ENCODE data around the gene MNT.

The MNT gene

DNA sequence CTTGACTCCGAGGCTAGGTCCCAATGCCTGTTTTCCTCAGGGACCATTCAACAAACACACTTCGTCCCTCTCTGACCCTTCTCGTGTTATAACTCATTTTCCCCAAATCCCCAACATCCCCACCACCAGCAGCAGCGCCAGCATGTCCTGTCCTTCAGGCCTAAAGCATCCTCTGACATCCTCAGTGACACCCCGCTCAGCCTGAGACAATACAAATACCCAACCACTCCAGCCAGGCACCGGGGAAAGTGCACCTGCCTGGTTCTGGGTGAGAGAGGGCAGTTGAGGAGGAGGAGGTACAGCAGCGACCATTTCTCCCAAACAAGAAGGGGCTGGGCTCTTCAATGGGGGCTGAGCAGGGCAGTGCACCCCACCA is 4.7 kb downstream of the MNT start:
- DNase-seq (ENCODE audit: low read depth) = no peak

DNA sequence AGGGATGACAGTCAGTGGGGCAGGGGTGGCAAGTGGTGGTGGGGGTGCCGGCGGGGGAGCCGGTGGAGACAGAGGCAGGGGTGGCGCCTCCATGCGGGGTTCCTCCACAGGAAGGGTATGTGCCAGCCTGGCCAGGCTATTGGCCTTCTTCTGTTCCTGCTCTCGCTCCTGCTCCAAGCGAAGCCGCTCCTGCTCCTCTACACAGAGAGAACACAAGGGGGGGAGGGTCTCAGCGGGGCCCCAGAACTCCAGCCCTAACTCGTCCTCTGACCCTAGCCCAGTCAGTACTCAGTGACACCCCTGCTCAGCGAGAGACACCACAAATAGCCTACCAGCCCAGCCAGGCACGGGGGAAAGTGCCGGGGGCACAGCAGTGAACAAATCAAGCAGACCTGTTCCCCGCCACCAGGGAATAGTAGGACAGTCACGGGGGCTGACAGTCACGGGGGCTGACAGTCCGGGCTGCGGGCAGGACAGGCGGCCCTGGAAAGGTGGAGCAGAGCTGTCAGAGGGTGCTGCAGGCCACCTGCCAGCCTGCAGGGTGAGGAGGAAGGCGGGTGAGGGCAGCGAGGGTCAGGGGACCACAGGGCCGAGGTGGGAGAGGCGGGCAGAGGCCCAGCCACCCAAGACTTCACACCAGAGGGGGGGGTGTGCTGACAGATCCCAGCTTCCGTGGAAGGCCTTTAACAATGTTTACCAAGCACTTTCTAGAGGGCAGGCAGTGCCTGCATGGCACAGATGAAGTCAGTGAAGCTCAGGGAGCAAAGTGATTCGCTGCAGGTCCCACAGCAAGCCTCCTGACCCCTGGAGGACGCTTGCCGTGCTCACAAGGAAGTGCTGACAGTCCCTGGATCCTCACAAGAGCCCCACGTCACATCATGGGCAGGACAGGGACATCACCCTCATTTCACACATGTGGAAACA is 5.3 kb downstream of the MNT start:
- no peak for DNase-seq (ENCODE audit: low read depth)

DNA sequence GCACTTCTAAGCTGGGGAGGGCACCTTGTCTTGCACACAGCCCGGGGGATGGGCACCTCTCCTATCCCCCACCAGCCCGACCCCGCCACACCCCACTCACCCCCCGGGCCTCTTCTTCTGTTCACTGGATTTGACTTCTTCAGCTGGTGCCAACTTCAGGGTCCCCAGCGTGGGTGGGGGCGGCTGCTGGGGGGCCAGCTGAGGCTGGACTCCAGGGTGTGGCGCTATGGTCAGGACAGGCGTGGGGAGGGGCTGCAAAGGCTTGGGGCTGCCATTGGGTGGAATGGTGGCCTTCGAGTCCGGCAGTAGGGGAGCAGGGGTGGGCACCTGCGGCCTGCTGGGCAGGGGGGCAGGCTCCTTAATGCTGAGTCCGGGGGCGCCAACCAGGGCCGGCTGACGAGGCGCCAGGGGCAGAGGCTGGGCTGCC is 6.1 kb downstream of the MNT start:
- no peak for DNase-seq (ENCODE audit: low read depth)

DNA sequence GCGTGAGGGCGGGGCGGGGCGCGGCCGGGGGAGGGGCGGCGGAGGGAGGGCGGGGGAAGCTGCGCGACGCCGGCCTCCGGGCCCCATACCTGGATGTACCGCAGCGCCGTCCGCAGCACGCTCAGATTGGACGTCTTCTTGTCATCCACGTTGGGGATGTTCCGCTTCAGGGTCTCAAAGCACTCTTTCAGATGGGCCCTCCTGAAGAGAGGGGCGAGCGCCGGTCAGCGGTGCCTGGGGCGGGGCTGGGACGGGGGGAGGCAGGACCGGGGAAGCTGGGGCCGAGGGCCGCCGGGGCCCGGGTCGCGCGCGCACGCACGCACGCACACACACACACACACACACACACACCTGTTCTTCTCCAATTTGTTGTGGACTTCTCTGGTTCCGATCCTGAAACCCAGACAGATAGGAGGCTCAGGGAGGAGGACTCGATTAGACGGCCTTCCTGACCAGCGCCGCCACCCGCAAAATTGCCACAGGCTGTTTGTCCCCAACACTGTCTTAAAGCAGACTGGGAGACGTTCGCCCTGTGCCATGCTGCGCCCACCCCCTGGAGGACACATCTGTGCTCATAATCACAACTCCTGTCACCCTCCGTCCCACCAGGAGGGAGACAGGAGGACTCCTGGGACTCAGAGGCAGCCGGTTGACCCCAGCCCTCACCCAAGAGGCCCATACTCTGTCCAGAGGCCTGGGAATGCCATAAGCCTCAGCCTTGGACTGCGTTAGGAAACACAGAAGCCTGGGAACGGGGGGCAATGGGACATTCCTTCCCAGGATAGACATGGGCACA is 6.7 kb downstream of the MNT start:
- DNase-seq (ENCODE audit: low read depth) = no peak

DNA sequence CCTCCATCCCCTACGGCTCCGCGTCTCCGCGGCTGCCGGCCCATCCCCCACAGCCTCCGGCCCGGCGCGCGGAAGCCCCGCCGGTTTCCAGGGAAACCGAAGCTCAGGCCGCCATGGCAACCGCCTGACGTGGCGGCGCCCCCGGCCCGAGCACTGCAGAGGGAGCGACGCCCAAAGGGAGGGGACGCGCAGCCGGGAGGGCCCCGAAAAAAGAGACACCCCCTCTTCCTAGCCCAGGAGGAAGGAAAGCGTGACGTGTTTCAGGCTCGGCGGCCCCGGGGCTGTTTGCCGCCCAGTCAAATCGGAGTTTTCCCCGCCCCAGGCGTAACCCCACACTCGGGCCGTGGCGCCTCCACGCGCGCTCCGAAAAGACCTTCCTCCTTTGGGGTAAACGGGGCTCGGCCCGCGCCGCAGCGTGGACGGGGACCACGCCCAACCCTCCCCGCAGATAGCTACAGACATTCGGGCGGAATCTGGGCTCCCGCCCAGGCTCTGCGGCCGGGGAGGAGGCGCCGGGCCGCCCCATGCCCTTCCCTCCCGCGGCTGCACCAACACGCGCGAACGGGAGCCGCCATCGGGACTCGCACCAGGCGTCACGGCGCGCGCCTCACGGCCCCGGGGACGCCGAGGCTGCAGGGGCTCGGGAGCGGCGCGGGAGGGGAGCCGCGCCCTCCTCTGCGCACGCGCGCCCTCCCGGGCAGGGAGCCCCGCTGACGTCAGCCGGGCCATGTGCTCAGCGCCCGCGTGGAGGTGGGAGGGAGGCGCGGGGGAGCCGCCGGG is 7.5 kb downstream of the MNT start:
- peak; percentile 86 for DNase-seq (ENCODE audit: low read depth)

DNA sequence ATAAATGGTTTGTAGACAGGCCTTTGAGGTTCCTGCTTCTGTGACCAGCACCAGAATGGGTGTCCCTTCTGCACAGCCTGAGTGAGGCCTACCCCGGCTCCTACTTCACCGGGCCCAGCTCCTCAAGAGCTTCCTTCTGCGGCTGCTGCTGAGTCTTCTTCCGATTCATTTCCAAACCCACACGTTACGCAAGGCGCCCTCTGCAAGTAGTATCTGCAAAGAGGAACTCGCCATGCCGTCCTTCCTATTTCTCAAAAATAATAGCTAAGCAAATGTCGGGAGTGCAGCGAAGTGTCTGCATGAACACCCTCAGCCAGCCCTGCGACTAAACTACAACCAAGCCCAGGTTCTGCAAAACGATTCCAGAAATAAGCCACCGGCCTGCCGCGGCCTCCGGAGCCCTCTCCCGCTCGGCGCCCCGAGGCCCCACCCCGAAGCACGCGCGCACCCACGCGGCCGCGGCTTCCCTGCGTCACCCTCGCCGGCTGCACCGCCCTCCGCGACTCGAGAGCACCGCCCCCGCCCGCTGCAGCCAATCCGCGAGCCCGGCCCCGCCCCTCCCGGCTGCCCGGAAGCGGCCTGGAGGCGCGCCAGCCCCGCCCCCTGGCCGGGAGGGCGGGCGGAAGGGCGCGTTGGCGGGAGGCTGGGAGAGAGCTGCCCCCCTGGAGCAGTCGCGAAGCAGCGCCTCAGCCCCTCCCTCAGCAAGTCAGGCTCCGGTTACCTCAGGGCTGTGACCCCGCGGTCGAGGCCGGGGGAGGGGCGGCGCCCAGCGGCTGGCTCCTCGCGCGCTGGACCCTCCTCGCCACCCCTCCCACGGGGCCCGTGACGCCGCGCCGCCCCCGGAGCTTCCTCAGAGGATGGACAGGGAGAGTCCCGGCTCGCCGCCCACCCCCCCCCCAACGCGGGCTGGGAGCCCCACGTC is 8.3 kb downstream of the MNT start:
- DNase-seq (ENCODE audit: low read depth) = peak; percentile 97

DNA sequence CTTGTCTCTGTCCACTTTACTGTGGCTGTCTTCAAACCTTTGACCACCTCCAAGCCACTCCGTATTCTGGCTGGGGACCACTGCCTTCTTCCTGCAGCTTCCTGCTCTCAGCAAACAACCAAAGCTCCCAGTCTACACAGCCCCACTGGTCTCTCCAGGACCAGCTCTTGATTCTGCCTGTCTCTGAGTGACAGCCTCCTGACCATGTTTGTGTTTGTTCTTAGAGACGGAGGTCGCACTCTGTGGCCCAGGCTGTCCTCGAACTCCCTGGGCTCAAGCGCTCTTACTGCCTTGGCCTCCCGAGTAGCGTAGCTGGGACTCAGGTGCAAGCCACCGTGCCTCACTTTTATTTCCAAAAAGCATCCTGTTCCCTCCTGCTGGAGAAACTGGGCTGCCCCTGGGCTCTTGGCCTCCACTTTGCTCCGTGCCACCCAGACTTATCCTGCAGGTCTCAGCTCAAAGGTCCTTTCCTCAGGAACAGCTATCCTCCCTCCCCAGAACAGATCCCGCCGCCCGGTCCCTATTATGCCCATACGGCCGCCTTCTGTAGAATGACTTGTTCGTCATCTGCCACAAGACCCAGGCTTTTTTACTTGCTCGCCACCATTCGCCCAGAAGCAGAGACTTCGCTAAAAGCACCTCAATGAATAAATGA is 9.1 kb downstream of the MNT start:
- no peak for DNase-seq (ENCODE audit: low read depth)

DNA sequence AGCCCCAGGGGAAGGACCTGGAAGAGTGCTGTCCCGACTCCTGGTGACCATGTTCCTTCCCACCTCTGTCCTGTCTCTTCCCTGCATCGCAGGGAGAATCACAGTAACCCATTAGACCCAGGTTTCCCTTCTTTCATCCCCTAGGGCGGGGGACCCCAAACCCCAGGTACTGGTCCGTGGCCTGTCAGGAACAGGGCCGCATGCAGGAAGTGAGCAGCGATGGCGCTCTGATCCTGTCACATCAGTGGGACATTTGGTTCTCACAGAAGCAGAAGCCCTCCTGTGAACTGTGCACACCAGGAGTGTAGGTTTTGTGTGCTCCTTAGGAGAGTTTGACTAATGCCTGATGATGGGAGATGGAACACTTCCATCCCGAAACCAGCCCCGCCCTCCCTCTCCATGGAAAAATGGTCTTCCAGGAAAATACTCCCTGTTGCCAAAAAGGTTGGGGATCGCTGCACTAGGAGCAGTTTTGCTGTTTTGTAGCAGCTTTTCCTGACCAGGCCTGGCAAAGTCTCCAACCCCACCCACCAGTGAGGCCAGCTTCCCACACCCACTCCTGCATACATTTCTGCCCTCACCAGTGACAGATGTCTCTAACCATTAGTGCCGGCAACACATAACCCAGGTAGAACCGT is 10.5 kb downstream of the MNT start:
- no peak for DNase-seq (ENCODE audit: low read depth)

DNA sequence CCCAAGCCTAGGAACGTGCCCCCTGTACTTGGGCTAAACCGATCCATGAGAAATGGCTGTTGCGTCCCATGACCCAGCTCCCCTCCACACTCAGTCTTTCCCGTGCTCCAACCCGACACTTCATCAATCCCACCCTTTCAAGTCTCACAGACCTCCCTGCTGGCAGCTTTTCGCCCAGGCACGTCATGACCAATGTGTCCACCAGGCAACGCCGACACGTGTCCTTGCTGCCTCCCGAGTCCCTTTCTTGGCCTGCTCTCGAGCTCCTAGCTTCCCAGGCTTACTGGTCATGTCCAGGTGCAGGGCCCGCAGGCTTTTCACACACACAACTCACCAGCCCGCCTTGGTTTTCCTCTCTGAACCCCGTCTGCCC is 12.2 kb downstream of the MNT start:
- DNase-seq (ENCODE audit: low read depth) = no peak

DNA sequence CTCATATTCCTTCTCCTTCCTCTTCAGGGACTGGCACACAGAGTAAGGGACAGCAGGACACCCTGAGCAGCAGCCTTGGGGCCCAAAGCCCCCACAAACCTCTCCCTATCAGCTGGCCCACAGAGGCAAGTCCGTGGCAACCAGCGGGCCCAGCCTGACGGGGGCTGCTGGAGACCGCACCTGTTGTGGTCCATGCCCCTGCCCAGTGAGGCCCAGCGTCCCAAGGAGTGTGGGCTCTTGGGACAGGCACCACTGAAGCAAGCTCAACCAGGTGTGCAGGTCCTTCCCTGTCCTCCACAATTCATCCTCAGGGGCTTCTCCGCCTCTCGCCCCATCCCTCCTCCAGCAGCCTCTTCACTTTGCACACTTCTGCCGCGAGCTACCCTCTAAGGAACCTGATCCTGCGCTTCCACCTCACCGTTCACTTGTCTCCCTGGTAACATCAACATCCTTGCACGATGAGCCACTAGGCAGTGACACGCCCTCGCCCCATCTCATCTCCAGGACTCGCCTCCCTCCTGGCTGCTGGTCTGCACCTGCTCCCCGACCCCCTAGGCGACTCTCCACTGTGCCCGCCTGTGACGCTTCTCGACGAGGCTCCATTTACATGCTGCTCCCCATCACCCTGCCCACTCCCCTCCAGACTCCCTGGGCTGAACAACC is 12.7 kb downstream of the MNT start:
- DNase-seq (ENCODE audit: low read depth) = no peak

DNA sequence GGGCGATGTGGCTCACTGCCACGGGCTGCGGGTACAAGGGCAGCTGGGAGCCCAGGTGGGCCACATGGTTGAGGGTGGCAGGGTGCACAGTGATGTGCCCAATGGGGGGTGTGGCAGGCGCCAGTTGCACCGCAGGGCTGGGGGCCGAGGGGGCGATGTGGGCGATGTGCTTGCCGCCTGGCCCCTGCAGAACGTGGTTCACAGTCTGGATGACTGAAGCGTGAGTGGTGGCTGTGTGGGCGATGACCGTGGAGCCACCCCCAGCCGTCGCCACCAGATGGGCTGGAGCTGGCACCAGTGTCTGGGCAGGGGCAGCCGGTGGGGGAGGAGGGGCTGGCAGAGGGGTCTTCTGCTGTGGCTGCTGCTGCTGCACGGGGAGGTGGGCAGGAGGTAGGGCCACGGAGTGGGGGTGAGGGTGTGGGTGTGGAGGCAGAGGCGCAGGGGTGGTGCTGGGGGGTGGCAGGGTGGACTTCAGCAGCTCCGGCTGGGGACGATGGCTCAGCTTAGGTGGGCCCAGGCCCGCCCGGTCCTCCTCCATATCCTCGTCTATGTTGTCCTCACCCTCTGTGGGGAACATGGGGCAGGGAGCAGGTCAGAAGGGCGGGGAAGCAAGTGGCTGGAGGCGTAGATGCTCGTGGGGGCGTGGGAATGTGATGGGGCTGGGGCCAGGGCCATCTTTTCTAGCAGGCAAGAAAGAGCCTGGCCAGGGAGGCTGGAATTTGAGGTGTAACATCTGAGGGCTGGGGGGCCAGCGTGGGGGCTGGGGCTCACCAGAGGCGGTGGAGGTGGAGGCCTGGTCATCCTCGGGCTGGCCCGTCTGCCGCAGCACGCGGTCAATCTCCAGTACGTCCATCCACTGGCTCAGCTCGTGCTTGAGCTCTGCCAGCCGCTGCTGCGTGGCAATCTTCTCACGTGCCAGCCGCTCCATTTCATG is 13.5 kb downstream of the MNT start:
- DNase-seq (ENCODE audit: low read depth) = no peak

DNA sequence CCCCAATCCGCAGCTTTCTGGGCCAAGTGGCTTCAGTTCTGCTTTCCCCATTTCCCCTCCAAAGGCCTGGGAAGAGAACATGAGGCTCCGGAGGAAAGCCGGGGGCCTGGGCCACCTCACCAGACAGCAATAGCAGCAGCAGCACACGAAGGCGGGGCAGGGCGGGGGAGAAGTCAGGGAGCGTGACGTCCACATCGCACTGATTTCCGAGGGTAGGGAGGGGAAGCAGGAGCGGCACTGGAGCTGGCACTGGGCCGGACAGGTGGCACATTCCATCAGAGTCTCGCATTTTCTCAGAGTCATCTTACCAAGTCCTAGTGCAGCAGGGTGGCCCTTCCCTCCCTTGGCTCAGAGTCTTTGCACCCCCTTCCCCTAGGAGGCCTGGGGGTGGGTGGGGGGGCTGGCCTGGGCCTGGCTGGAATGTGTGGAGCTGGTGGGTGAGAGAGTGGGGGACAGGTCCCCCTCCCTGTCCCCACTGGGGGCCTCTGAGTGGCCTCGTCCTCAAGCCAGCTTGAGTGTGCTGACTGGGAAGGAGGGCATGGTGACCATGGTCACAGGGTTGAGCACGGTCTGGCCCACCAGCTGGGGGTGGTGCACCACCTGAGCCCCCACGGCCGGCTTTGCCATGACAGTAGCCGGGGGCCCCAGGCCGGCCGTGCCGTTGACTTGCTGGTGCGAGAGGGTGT is 14.3 kb downstream of the MNT start:
- no peak for DNase-seq (ENCODE audit: low read depth)

DNA sequence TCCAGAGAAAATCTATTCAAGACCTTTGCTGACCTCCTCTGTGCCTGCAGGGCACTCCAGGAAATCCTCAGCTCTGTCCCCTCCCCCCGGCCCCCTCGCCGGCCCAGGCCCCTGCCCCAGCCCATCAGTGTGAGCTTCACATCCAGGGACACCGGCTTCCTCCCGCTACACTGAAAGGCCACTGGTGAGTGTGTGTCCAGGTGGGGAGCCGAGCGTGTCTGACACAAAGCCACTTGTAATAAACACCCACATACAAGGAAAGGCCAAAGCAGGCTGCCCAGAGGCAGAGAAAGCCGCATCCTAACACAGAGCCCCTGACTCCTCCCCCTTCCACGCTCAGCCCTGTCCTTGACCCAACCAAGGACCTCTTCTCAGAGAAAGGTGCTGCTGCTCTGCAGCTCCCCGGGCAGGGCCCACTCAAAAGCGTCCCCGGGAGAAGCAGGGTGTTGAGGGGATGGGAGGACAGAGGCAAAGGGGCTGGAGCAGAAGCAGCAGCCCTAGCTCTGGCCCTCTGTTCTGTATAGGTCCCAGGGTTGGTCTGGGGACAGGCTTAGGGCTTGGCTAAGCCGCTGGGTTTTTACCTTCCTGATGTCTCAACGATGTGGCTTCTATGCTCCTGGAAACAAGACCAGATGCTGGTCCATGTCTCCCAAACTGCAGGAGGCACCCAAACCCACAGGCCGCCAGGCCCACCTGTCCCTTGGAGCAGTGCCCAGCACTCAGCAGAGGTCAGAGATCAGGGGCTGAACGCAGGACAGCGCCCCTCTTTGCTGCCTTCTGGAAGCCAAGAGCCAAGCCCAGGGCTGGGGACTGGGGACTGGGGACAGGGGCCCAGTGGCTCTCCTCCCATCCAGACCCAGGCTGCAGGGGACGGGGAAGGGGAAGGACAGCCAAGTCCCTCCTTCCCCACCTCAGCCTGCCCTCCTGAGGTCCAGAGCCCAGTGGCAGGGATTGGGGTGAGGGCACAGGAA is 15.3 kb downstream of the MNT start:
- DNase-seq (ENCODE audit: low read depth) = no peak

DNA sequence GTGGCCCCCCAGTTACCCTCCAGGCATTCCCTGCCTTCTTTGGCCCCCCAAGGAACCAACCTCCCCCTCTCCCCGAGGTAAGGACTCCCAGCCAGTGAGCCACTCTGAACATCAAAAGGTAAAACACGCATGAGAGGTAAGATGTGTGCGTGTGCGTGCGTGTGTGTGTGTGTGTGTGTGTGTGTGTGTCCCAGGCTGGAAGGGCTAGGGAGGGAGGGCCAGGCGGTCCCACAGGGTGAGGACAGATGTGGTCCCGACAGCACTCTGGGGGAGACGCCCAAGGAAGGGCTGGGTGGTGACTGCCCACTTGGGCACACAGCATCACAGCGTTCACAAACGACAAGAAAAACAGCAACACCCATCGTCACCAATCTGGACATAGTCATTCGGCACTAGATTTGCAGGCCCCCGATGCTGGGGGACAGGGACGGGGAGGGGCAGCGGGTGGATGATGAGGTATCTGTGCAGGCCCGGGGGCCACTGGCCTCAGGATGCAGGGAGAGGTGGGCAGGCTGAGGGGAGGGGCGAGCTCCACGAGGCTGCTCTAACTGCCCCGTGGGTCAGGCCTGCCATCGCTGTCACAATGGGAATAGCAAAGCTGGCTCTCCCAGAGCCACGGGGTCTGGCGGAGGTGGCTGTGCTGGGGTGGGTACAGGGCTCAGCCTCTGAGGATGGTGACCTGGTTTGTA is 16.3 kb downstream of the MNT start:
- DNase-seq (ENCODE audit: low read depth) = no peak

DNA sequence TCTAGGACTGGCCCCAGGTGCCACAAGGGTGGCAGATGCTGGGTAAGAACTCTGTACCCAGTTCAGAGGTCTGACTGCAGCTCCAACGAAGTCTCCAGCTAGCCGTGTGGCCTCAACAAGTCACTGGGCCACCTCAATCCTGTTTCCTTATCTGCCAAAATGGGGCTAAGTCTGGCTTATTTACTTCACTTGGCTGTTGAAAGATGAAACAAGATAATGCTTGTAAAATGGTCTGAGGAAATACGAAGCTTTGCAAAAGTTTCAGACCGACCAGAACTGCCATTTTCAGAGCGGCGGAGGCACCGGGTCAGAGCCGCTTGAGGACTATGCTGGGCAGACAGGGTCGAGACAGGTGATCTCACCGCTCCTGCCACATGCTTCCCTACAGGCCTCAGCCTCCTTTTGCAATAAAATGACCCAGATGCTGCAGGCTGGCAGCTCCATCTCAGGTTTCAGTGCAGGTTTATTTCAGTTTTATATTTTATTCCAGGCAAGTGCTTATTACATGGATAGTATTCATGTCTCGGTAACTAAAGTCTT is 17.2 kb downstream of the MNT start:
- DNase-seq (ENCODE audit: low read depth) = no peak
